SJCRH30 (cell line): Measurements from ENCODE around the gene DGKG. TPM values are rescaled to one million over a fixed set of nuclear protein-coding genes. Genes with fewer than 3 reads are reported as not detected.
A peak's percentile ranks its signal among the peaks of the same experiment; 100 is the strongest.

Experiments
- DNase-seq, 2 experiments: peaks; one replicate each; pipeline ENCODE4 v3.0.0-alpha.2; 2015 to 2020
- H3K27ac ChIP-seq: fragments of 250-450 bp; sonication (Bioruptor Pico); 2 replicates; pipeline ENCODE4 v1.5.1; 2020; ENCODE audit warnings: mild to moderate bottlenecking, moderate library complexity
- H3K27me3 ChIP-seq: fragments of 250-450 bp; sonication (Bioruptor Pico); 2 replicates; pipeline ENCODE4 v1.5.1; 2020; ENCODE audit warnings: mild to moderate bottlenecking, moderate library complexity
- H3K36me3 ChIP-seq: fragments of 250-450 bp; sonication (Bioruptor Pico); 2 replicates; pipeline ENCODE4 v1.5.1; 2020; ENCODE audit warnings: mild to moderate bottlenecking, moderate library complexity
- H3K4me1 ChIP-seq: fragments of 250-450 bp; sonication (Bioruptor Pico); 2 replicates; pipeline ENCODE4 v1.5.1; 2020; ENCODE audit warnings: mild to moderate bottlenecking, moderate library complexity
- H3K4me3 ChIP-seq: fragments of 250-450 bp; sonication (Bioruptor Pico); 2 replicates; pipeline ENCODE4 v1.5.1; 2020; ENCODE audit warnings: mild to moderate bottlenecking, moderate library complexity
- H3K9me3 ChIP-seq: fragments of 250-450 bp; sonication (Bioruptor Pico); replicated peaks from 2 replicates; pipeline ENCODE4 v1.5.1; 2020; ENCODE audit warnings: mild to moderate bottlenecking, moderate library complexity
- total RNA-seq: library from RNA; depleted of rRNA; stranded (reverse); fragments of >200 nt; shearing (Covaris generic); gene quantifications from 2 replicates; pipeline ENCODE4 v1.2.3, GENCODE V29; 2014; rRNA removed

The DGKG gene
- total RNA-seq: 0.08 and 0.10 TPM in 2 replicates

- H3K9me3 ChIP-seq: no peaks in the 10 kb centered on the region
- no peaks in the 10 kb centered on the region for H3K4me1 ChIP-seq
- DNase-seq: no peak
- H3K36me3 ChIP-seq: no peaks in the 10 kb centered on the region
- no peak within 1 kb of the TSS for H3K4me3 ChIP-seq
- no peaks in the 10 kb centered on the region for H3K27me3 ChIP-seq
- no peak within 1 kb of the TSS for H3K27ac ChIP-seq
These were observed at the start of gene DGKG for GRCh38 chr3:186361762-186362536. DGKG (minus strand) TSS chr3:186362234; CDS start chr3:186320459, 41,775 bp downstream.

GRCh38 chr3:186411089-186411488, 49.1 kb upstream of the DGKG start:
- H3K27me3 ChIP-seq: no peaks in the 10 kb centered on the region
- H3K36me3 ChIP-seq: no peaks in the 10 kb centered on the region
- no peaks in the 10 kb centered on the region for H3K4me1 ChIP-seq
- H3K9me3 ChIP-seq: no peaks in the 10 kb centered on the region
- no peak for DNase-seq
- no peak overlapping the region for H3K27ac ChIP-seq
- no peak overlapping the region for H3K4me3 ChIP-seq

DNA sequence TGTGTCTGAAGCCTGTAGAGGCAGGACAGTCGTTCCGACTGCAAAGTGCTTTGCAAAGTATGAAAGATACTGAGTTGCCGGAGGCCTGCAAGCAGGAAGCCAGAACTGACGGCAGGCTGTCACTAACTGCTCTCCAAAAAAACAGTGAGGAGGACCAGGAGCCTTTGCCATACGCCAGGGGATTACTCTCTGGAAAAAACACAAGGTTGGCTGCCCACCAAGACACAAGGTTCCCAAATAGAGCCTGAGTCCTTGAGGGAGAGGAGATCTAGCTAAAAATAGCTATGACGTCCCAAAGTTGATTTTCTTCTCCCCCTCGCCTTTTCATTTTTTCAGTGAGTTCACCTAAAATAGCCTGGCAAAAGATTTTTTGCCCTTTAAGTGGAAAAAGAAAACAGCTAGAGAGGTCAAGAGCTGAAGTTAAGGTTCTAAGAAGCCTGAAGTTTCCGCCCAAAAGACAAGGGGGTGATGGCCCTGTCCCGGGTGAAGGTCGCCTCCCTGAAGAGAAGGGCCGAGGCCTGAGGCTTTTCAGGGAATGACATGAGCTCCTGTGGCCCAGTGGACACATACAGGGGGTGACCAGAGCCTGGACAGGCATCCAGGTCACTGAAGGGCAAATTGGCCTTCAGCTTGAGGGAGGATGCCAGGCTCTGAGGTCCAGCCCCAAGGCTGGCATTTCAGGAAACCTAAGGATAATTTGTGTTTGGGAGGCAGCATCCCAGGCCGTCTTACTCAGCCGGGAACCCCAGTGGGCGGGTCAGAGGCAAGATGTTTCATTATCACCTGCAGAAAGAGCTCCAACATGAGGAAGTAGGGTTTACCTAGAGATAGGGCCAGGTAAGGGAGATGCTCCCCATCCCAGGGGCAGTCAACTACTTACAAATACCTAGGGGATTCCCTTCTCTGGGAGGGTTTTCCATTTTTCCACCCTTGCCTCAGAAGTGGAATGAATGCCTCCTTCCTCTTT, 44.9 kb upstream of the DGKG start:
- no peaks in the 10 kb centered on the region for H3K9me3 ChIP-seq
- no peak overlapping the region for H3K27ac ChIP-seq
- H3K27me3 ChIP-seq: no peaks in the 10 kb centered on the region
- no peaks in the 10 kb centered on the region for H3K4me1 ChIP-seq
- no peaks in the 10 kb centered on the region for H3K36me3 ChIP-seq
- DNase-seq: no peak
- no peak overlapping the region for H3K4me3 ChIP-seq

DNA sequence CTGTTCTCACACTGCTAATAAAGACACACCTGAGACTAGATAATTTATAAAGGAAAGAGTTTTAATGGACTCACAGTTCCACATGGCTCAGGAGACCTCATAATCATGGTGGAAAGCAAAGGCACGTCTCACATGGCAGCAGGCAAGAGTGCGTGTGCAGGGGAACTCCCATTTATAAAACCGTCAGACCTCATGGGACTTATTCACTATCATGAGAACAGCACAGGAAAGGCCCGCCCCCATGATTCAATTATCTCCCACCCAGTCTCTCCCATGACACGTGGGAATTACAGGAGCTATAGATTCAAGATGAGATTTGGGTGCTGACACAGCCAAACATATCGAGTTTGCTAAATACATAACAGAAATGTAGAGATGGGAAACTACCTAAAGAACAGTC, 39.5 kb upstream of the DGKG start:
- no peaks in the 10 kb centered on the region for H3K4me1 ChIP-seq
- H3K27me3 ChIP-seq: no peaks in the 10 kb centered on the region
- H3K27ac ChIP-seq: no peak overlapping the region
- H3K36me3 ChIP-seq: no peaks in the 10 kb centered on the region
- no peak overlapping the region for H3K4me3 ChIP-seq
- no peak for DNase-seq
- no peaks in the 10 kb centered on the region for H3K9me3 ChIP-seq

DNA sequence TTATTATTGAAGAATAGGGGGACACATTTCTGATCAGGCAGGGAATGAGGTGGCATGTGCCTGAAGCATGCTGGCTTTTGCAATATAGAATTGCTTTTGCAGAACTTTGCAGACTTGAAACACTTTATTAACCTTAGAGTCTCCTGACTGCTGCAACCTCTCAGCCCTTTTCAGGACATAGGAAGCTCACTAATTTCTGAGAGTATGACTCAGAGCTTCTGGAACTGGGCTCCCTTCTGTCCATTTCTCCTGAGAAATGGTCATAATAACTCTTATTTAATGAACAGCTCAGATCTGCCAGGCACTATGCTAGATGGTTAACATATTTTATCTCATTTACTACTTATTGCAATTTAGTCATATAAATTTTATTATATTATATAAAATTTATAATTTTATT, 38.6 kb upstream of the DGKG start:
- no peak for DNase-seq
- H3K4me1 ChIP-seq: no peaks in the 10 kb centered on the region

DNA sequence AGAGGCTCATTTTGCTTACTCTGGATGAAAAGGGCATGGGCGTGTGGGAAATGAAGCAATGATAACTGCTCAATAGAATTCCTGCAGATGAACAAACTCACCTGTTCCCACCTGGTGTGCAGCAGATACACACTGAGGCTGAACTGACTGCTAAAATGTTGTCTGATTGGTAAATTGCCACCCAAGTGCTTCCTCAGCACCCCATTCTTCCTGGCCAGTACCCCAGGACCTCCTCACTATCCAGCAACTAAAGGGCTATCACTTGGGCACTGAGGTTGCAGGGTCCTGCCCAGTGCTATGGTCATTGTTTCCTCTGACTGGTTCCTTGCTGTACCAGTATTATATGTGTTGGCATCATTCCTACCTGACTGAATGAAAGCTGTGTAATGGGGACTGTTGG, 38.0 kb upstream of the DGKG start:
- no peaks in the 10 kb centered on the region for H3K4me1 ChIP-seq
- H3K27ac ChIP-seq: no peak overlapping the region
- H3K27me3 ChIP-seq: no peaks in the 10 kb centered on the region
- H3K9me3 ChIP-seq: no peaks in the 10 kb centered on the region
- no peaks in the 10 kb centered on the region for H3K36me3 ChIP-seq
- no peak for DNase-seq
- H3K4me3 ChIP-seq: no peak overlapping the region

More for the DNA sequence above, 38.6 kb upstream of the DGKG start:
- Histone ChIP-seq H3K36me3 (no peaks in the 10 kb centered on the region), H3K27ac (no peak overlapping the region), H3K4me3 (no peak overlapping the region), H3K9me3 (no peaks in the 10 kb centered on the region), H3K27me3 (no peaks in the 10 kb centered on the region)

DNA sequence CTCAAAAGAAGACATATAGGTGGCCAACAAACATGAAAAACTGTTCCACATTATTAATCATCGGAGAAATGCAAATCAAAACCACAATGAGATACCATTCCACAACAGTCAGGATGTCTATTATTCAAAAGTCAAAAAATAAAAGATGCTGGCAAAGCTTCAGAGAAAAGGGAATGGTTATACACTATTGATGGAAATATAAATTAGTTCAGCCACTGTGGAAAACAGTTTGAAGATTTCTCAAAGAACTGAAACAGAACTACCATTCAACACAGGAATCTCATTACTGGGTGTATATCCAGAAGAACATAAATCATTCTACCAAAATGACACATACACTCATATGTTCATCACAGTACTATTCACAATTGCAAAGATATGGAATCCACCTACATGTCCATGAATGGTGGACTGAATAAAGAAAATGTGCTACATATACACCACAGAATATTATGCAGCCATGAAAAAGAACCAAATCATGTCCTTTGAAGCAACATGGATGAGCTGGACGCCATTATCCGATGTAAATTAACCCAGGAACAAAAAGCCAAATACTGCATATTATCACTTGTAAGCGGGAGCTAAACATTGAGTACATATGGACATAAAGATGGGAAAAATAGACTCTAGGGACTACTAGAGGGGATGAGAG, 32.7 kb upstream of the DGKG start:
- Histone ChIP-seq H3K27ac (no peak overlapping the region), H3K27me3 (no peaks in the 10 kb centered on the region), H3K9me3 (no peaks in the 10 kb centered on the region), H3K4me1 (no peaks in the 10 kb centered on the region), H3K4me3 (no peak overlapping the region), H3K36me3 (no peaks in the 10 kb centered on the region)
- no peak for DNase-seq

- Histone ChIP-seq H3K4me1 (no peaks in the 10 kb centered on the region), H3K27me3 (no peaks in the 10 kb centered on the region), H3K4me3 (no peak overlapping the region), H3K36me3 (no peaks in the 10 kb centered on the region), H3K27ac (no peak overlapping the region), H3K9me3 (no peaks in the 10 kb centered on the region)
- DNase-seq: no peak
These were observed 25.0 kb upstream of the DGKG start for GRCh38 chr3:186386883-186387560.

DNA sequence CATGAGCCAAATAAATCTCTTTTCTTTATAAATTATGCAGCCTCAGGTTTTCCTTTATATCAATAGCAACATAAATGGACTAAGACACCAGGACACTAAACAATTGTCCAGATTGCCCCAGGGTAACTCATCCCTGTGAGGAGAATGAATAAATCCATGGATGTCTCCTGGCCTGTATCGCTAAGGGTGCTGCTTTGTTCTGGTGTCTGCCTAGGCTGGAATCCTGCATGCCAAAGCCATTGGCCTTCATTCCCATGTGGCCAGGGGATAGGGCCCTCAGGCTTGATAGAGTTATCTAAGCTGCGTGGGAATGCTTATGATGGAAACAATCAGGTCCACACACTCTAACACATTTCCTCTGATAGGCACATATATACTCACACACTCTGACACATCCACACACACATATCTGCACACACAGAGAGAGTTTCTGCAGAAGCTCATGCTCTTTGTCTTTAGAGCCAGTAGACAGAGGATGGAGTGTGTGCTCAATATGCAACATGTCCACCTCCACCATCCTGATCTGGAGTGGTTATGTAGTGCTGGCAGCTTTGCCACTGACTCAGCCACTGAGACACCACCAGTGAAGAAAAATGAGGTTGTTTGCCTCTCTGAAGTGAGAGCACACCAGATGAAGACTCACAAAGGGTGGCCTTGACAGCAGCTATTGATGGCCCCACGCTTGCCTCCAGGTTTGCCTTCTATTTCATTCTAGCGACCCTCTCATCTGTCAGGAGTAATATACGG, 24.0 kb upstream of the DGKG start:
- Histone ChIP-seq H3K27ac (no peak overlapping the region), H3K4me3 (no peak overlapping the region), H3K36me3 (no peaks in the 10 kb centered on the region), H3K4me1 (no peaks in the 10 kb centered on the region), H3K27me3 (no peaks in the 10 kb centered on the region), H3K9me3 (no peaks in the 10 kb centered on the region)
- no peak for DNase-seq

- Histone ChIP-seq H3K36me3 (no peaks in the 10 kb centered on the region), H3K9me3 (no peaks in the 10 kb centered on the region), H3K27me3 (no peaks in the 10 kb centered on the region), H3K4me3 (no peak overlapping the region), H3K4me1 (no peaks in the 10 kb centered on the region), H3K27ac (no peak overlapping the region)
- no peak for DNase-seq
These were observed 21.3 kb upstream of the DGKG start for GRCh38 chr3:186383026-186383993.

DNA sequence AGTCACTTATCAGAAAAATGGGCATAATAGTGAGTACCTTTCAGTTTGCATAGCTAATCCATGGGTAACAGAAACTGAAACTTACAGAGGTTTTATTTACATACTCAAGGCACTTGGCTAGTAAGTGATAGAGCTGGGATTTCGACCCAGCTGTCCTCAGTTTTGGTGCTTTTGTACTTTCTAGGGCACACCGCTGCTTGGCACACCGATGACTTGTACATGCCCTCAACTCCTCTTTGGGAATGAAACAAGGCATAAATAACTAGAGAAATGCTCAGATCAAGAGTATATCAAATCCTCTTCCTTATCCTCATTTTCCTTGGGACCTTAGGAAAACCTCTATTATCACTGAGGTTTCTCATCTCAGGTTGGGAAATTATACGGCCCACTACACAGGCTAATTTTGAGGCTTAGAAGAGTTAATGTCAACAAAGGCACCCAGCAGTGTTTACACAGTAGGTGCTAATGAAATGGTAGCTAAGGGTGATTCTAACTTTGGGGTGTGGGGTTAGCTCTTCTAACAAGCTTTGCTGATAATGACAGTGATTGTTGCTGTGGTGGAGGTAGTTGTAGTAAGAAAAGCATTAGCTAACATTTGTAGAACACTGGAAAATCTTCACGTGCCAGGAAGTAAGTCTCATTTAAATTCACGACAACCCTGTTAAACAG, 20.3 kb upstream of the DGKG start:
- Histone ChIP-seq H3K4me3 (no peak overlapping the region), H3K4me1 (no peaks in the 10 kb centered on the region), H3K27ac (no peak overlapping the region), H3K9me3 (no peaks in the 10 kb centered on the region), H3K36me3 (no peaks in the 10 kb centered on the region), H3K27me3 (no peaks in the 10 kb centered on the region)
- DNase-seq: no peak

DNA sequence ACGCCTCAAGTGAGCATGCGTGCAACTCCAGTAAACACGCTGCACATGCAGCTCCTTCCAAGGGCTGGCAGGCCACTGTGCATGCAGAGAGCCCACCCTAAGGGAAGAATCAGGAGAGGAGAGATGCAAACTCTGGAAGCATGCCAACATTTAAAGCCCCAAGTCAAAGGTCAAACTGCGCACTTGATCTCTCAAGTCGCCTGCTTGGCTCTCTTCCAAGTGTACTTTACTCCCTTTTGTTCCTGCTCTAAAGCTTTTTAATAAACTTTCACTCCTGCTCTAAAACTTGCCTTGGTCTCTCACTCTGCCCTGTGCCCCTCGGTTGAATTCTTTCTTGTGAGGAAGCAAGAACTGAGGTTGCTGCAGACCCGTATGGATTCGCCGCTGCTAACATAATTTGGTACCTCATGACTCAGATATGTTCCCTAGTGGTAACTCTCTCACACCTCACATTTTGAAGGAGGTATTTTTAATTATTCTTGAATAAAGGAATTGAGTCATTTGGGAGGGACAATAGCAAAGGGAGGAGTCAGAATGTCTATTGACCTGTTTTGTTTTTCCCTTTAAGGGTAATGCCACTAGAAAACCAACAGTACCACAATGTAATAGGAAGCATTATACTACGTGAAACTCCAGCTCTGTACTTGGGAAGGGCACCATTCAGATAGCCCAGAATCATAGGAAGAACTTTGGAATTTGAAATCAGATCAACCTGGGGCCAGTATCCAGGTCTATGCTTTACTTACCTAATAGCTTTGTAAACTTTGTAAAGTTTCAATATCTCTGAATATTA, 19.6 kb upstream of the DGKG start:
- no peaks in the 10 kb centered on the region for H3K36me3 ChIP-seq
- no peak overlapping the region for H3K4me3 ChIP-seq

More for the DNA sequence above, 19.6 kb upstream of the DGKG start:
- no peaks in the 10 kb centered on the region for H3K27me3 ChIP-seq
- H3K9me3 ChIP-seq: no peaks in the 10 kb centered on the region
- peak in 1 of 2 experiments; percentile 19 for DNase-seq
- H3K27ac ChIP-seq: no peak overlapping the region
- H3K4me1 ChIP-seq: no peaks in the 10 kb centered on the region
